GM18861 (cell line): ENCODE data around the gene GP1BB.
"Not testable (repeated sequence)": the region's sequence is repeated elsewhere in the genome, so short reads cannot be mapped to it uniquely, and the experiment has no call there.

Experiments
- ATAC-seq: cut with Tn5 transposase; IDR thresholded peaks from one replicate; pipeline ENCODE4 v1.9.1; 2021; ENCODE audit not compliant: unreplicated experiment

GP1BB gene

DNA sequence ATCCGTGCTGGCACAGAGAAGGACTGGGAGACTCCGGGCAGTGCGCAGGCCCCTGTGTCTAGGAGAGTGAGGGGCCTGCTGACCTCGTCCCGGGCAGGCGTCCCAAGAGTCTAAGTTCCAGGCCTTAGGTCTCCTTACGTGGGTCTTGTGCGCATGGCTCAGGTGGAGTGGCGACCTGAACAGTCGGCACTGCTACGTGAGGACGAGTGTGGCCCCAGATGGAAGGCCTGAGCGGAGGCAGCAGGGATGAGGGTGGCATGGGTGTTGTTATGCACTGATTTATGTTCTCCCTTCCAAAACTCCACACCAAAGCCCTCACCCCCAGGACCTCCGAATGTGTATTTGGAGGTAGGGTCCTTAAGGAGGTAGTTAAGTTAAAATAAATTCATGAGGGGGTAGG, 29.8 kb upstream of the GP1BB start:
- no peak for ATAC-seq

DNA sequence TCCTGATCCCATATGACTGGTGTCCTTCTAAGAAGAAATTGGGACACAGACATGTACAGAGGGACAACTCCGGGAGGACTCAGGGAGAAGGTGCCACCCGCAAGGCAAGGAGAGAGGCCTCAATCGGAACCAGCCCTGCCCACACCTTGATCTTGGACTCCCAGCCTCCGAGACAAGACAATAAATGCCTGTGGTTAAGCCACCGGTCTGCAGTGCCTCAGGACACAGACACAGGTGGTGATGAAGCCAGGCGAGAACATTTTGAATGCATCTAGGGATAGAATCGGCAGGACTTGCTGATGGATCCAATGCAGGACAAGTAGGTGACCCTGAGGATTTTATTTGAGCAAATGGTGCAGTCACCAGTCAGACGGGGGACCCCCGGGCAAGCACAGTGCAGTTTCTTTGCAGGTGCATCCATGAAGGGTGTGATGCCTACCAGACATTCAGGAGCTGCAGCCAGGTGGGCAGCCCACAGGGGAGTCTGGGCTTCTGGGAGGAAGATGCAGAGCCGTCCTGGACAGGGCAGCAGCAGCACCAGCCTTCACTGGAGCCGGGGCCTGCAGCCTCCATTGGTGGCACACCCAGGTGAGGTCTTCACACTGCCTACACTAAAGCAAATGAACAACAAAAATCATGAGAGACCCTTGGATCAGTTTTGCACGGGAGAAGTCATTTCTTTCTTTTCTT, 29.2 kb upstream of the GP1BB start:
- ATAC-seq: no peak

DNA sequence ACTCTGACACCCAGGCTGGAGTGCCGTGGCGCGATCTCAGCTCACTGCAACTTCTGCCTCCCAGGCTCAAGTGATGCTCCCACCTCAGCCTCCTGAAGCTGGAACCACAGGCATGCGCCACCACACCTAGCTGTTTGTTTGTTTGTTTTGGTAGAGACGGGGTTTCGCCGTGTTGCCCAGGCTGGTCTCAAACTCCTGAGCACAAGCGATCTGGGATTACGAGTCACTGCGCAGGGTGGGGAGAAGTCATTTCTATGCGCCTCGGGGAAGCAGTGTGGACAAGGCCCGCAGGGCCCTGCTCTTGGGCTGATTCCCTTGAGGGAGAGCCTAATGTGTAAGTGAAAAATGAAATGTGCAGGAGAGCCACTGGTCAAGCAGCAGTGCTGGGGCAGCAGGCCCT, 28.6 kb upstream of the GP1BB start:
- ATAC-seq: no peak

DNA sequence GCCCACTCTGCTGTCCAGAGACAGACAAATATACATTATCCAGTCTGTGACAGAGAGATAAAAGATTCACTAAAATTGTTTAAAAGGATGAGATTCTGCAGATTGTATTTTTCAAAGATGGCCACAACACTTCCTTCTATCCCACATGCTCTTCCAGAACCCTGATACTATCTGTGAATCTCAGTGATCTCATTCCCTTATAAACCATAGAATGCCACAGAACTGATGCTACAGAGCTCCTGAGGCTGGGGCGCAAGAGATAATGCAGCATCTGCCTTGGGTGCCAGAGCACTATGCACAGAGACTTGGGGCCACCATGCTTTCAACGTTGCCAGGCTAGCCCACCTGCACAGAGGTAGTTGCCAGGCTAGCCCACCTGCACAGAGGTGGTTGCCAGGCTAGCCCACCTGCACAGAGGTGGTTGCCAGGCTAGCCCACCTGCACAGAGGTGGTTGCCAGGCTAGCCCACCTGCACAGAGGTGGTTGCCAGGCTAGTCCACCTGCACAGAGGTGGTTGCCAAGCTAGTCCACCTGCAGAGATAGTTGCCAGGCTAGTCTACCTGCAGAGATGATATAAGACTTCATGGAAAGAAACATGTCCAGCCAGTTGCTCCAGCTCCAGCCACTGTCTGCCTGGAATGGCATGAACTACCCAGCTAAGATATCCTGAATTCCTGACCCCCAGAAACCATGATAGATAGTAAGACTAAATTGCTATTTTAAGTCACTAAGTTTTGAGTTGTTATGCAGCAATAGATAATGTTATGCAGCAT, 26.6 kb upstream of the GP1BB start:
- no peak for ATAC-seq

DNA sequence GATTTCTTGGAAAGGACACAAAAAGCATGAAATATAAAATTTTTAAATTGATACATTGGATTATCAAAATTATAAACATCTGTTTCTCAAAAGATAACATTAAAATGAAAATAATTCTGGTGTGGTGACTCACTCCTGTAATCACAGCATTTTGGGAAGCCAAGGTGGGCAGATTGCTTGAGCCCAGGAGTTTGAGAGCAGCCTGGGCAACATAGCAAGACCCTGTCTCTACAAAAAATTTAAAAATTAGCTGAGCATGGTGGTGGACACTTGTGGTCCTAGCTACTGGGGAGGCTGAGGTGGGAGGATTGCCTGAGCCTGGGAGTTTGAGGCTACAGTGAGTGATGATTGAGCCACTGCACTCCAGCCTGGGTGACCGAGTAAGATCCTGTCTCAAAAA, 25.5 kb upstream of the GP1BB start:
- ATAC-seq: not testable (repeated sequence)

DNA sequence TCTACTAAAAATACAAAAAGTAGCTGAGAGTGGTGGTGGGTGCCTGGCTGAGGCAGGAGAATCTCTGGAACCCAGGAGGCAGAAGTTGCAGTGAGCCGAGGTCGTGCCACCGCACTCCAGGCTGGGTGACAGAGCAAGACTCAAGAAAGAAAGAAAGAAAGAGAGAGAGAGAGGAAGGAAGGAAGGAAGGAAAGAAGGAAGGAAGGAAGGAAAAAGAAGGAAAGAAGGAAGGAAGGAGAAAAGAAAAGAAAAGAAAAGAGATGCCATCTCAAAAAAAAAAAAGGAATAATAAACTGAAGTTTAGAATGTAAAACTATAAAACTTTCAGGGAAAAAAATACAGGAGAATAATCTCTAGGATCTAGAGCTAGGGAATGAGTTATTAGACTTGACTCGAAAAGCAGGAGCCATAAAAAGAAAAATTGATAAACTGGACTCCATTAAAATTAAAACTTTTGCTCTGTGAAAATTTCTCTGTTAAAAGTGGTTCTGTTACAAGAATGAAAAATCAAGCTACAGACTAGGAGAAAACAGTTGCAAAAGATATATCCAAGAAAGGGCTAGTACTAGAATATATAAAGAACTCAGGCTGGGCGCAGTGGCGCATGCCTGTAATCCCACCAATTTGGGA, 22.4 kb upstream of the GP1BB start:
- no peak for ATAC-seq

DNA sequence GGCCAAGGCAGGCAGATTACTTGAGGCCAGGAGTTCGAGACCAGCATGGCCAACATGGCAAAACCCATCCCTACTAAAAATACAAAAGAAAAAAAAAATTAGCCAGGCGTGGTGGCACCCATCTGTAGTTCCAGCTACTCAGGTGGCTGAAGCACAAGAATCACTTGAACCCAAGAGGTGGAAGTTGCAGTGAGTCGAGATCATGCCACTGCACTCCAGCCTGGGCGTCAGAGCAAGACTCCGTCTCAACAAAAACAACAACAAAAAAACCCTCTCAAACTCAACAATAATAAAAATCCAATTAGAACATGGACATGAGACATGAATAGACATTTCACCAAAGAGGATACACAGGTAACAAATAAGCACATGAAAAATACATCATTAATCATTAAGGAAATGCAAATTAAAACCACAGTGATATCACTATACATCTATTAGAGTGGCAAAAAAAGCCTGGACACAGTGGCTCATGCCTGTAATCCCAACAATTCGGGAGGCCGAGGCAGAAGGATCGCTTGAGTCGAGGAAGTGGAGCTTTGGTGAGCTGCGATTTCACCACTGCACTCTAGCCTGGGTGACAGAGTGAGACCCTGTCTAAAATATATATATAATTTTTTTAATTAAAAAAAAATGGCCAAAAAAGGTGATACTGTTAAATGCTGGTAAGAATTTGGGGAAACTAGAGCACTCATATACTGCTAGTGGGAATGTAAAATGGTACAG, 21.8 kb upstream of the GP1BB start:
- ATAC-seq: no peak

DNA sequence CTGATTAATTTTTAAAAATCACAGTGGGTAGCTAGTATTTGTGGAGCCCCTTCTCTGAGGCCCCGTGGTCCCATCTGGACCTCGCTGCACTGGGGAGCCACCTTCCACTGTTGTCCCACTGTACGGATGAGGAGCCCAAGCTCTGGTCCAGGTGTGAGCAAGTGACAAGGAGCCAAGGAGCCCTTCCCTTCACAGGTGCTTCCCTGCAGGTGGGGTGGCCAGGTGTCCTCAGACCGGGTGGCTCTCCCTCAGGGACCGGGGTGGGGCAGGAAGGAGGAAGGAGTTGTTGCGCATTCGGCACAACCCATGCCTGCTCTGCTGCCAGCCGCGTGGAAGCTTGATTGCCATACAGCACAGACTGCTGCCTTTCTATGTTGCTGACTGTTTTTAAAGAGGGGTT, 19.5 kb upstream of the GP1BB start:
- no peak for ATAC-seq

DNA sequence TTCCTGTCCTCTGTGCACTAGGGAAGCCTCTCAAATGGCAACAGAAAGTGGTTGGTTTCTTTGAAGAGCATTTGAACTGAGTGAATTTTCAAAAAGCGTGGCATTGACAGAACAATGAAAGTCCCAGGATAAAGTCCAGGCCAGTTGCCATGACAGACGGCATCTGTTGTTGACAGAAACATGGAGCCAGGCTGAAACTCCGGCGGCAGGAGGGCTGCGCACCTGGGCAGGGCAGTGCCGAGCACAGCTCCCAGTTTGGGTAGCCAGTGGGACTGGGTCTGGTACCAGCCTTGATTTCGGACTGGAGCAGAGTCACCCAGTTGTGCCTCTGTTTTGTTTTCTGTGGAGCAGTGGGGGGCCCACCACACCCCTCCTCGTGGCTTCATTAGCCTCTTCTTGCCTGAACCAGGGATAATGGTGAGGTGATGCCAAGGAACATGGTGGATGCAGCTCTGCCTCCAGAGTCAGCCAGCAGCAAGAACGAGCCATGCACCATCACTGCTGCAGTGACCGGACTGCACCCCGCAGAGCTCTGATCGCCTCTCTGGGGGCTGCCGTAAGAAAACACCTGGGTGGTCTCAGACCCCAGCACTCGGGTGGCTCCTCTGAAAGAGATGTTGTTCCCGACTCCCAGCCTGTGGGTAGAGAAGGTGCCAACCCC, 18.9 kb upstream of the GP1BB start:
- no peak for ATAC-seq

DNA sequence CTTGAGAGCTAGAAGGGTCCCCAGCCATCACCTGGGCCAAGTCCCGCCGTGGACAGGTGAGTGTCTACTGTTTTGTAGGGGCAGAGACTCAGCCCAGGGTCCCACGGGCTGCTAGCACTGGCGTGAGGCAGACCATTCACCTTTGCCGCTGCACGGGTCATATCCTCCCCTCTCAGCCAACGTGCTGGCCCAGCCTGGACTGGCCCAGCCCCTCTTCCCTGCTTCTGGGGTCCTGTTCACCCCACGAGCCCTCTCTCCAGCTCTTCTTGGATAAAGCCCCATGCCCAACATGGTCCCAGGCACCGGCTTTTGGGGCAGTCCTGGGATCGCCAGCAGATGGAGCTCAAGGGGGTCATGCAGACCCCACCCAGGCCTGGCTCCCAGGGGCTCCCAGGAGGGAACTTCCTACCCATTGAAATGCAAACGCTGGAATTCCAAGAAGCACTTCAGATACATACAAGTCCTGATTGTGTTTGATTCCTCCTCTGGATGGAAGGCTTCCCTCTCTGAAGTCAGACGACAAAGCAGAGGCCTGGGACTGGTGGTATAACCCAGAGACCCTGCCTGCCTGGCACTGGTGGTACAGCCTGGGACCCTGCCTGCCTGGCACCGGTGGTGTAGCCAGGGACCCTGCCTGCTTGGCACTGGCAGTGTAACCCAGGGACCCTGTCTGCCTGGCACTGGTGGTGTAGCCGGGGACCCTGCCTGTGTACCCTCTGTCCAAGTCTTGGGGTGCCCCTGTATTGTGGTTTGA, 18.0 kb upstream of the GP1BB start:
- no peak for ATAC-seq

DNA sequence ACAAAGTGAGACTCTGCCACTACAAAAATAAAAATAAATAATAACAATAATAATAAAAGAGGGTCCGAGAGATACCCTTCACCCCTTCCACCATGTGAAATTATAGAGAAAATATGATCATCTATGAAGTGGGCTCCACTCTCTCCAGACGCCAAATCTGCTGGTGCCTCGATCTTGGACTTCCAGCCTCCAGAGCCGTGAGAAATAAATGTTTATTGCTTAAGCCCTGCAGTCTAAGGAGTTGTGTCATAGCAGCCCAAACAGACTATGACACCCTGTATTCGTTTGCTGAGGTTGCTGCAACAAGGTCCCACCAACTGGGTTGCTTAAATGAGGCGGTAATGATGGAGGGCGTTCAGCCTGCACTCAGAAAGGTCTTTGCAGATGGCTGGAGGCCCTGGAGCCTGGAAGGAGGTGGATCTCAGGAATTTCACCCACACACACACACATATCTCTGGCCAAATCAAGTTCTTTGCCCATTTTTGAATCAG, 16.6 kb upstream of the GP1BB start:
- ATAC-seq: no peak

DNA sequence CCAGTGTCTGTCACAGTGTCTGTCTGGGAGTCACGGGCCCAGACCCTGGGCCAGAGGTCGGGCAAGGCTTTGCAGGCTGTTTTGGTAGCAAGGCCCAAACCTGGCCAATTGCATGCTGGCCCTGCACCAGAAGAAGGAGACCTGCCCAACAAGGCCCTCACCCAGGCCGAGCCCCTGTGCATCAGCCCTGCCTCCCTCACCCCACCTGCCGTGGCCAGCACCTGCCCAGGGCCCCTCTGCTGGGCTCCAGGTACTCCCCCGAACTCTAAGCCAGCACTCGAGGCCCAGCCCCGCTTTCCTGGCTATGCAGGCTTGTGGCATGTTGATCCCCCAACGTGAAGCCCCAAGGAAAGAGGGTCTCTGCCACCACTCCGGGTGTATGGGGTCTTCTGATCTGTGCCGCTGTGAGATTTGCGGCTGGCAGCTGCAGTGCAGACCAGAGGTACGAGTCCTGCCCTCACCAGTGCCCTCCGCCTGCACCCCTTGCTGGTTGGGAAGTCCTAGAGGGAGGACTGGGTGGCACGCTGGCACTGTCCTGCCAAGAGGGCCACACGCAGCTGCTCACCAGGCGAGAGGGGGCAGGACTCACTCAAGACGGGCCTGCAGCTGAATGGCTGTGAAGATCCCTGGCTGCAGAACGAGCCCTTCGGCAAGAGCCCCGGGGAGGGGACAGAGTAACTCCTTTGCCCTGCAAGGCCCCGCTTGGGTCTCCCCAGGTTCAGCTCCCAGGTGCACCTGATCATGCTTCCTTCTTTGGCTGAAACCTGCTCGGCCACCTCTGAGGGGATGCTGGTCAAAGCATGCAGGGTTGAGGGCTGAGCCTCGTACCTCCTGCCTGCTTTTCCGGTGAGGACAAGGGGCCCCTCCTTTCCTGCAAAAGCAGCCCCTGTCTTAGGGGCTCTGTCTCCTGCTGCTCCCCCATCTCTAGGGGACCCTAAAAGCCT, 15.7 kb upstream of the GP1BB start:
- ATAC-seq: no peak

DNA sequence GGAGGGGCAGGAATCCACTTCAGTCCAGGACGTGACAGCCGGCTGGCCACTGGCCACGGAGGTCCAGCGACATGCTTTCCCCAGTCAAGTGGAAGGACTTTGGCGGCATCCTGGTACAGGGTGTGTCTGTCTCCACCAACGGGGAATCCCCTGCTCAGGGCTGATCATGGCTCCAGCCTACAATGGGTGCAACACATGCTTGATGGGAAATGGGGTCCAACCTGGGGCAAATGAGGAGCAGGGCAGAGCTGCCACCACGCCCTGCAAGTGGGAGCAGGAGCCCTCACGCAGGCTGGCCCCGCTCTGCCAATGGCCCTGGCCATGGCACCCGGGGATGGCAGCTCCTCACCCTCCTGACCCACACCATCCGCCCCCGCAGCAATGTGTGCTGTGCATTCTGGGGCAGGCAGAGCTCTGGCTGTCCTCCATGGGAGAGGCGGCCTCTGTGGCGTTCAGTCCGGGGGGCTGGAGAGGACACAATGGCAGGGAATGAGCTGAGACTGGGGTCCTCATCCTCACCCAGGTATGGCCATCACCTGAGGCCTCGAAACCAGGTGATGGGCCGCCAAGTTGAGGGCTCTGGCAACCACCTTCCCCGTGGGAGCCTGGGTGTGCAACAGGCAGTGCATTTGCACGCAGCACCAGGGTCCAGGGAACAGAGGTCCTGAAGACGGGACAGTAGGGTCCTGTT, 14.9 kb upstream of the GP1BB start:
- ATAC-seq: no peak

DNA sequence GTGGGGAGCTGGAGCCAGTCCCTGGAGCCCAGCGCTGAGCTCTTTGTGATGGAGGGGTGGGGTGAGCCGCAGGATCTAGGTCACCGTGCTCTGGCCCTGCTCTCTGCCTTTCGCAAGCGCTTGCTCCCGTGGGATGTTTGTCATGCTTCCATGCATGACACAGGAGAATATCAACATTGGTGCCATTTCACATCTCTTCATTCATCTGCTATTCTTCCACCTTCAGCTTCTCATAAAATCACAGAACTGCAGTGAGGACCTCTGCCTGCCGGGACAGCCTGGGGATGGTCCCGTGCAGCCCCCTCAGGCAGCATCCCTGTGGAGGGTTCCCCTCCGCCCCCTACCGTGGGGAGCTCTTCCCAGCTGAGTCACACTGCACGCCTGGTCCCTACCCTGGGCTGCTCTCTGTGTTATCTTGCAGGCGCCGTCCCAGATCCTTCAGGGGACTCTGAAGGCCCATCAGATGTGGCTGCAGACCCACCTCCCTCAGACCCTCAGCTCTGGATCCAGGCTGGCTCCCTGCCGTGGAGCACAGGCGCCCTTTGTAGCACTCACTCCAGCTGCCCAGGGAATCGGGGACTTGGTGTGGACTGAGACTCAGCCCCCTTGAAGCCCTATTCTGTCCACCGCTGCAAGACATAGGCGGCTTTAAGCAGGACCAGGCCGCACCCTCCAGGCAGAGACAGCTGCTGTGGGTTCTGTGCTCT, 14.1 kb upstream of the GP1BB start:
- no peak for ATAC-seq

DNA sequence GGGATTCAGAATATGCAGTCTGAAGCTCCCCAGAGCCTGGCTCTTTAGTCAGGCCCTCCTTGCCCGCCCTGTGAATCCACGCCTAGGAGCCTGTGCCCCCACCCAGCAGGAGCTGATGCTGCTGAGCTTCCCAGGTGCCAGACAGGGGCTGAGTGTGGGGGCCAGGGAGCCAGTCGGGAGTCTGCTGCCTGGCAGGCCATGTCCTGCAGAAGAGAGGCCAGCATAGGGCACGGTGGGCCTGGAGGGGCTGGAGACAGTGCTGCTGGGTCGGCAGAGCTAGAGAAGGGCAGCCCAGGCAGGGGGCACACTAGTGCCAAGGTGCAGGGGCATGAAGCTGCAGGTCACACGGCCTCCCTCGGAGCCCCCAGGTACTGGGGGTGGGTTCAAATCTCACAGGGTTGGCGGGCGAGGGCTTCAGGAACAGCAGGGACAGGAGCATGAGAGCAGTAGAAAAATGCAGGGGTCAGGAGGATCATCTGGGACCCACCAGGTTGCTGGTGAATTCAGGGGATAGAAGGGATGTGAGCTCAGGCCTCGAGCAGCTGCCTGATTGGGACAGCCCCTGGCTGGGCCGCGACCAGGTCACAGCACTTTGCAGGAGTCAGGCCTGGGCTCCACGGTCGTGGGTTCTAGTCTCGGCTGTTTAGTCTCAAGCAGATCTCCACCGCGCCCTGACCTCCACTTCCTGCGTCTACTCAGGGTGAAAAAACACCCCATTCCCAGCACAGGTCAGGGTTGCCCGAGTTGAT, 13.1 kb upstream of the GP1BB start:
- ATAC-seq: no peak

DNA sequence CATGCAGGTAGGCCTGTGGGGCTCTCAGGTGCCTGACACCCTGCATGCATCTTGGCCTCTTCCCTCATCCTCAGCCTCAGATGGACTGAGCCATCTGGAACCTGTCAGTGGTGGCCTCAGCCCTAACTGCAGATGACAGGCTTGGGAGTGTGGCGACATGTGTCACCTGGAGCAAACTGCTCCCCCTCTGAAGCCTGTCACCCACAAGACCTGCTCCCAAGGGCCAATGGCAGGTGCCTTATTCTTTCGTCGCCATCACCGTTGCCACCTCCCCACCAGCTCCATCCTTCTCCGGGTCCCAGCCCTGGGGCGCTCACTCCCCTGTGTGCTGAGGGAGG, 12.6 kb upstream of the GP1BB start:
- no peak for ATAC-seq

DNA sequence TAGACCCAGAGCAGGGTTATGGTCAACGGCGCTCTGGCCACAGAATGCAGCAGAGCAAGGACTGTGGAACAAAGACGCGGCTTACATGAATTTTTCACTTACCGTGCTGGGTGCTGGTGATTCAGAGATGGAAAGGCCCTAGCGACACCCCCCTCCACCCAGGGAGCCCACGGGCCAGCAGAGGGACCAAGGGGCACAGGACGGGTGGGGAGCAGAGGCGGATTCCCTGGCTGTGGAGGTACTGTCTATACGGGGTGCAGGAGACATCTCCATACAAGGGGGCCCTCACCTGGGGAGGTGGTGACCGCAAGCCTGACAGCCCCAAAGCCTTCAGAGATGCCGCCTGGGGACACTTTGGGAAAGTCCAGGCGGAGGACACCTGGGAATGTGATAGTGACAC, 10.1 kb upstream of the GP1BB start:
- no peak for ATAC-seq
